IMR-90 (cell line): ENCODE measurements around the gene TES. TPM values are rescaled to one million over a fixed set of nuclear protein-coding genes. Genes with fewer than 3 reads are reported as not detected.

Experiments used
- ATAC-seq: fragments of 200-7000 bp; cut with Tn5 transposase; 2 replicates; pipeline ENCODE4 v1.9.1; 2020; ENCODE audit warnings: low read depth, mild to moderate bottlenecking, moderate library complexity
- BruUV-seq: library from RNA; stranded (reverse); fragments of 400-500 nt; replicated peaks from 2 replicates; lab custom pipeline; 2021; lab: Mats Ljungman, UMichigan
- CTCF ChIA-PET: fragments of 300-600 bp; formaldehyde crosslinking; extraction: SDS; loops from one replicate; lab custom pipeline; 2021; ENCODE audit warnings: antibody characterized with exemption; lab: Yijun Ruan, JAX
- POLR2A ChIA-PET: fragments of 300-600 bp; sonication (Branson Sonifier 250); formaldehyde crosslinking; loops from one replicate; lab custom pipeline; 2022; ENCODE audit warnings: antibody characterized with exemption; ENCODE audit not compliant: unreplicated experiment; lab: Charles Lee
- DNase-seq: peaks from one replicate; pipeline ENCODE4 v3.0.0; 2013
- H2AFZ ChIP-seq: replicated peaks from 2 replicates; pipeline ENCODE3; 2013; ENCODE audit warnings: low read length, mild to moderate bottlenecking; ENCODE audit not compliant: poor library complexity
- H2AK5ac ChIP-seq: 2 replicates; pipeline ENCODE4 v1.6.1; 2013; ENCODE audit warnings: low read depth, low read length, inconsistent platforms
- H2AK9ac ChIP-seq: replicated peaks from 2 replicates; pipeline ENCODE3; 2013; ENCODE audit warnings: mild to moderate bottlenecking, low read depth, low read length, moderate library complexity; ENCODE audit not compliant: poor library complexity
- H2BK120ac ChIP-seq: 2 replicates; pipeline ENCODE4 v1.6.1; 2013; ENCODE audit warnings: low read depth, low read length, inconsistent platforms
- H2BK15ac ChIP-seq: 3 replicates; pipeline ENCODE4 v1.6.1; 2013; ENCODE audit warnings: low read depth, low read length, inconsistent platforms
- H2BK20ac ChIP-seq: 2 replicates; pipeline ENCODE4 v1.6.1; 2013; ENCODE audit warnings: low read depth, mild to moderate bottlenecking, inconsistent platforms, low read length, moderate library complexity
- H2BK5ac ChIP-seq: 2 replicates; pipeline ENCODE4 v1.6.1; 2013; ENCODE audit warnings: mild to moderate bottlenecking, low read depth, low read length, inconsistent platforms; ENCODE audit not compliant: poor library complexity, severe bottlenecking
- H3K14ac ChIP-seq: replicated peaks from 2 replicates; pipeline ENCODE4 v1.6.1; 2013; ENCODE audit warnings: low read depth, low read length, inconsistent platforms
- H3K18ac ChIP-seq: 2 replicates; pipeline ENCODE4 v1.6.1; 2013; ENCODE audit warnings: low read depth, low read length, control low read depth
- H3K23ac ChIP-seq: 2 replicates; pipeline ENCODE4 v1.6.1; 2013; ENCODE audit warnings: low read depth, low read length, inconsistent platforms
- H3K27ac ChIP-seq: 2 replicates; pipeline ENCODE4 v1.5.1; 2013; ENCODE audit warnings: mild to moderate bottlenecking, control low read depth, low read length; ENCODE audit not compliant: insufficient read depth
- H3K27me3 ChIP-seq: 2 replicates; pipeline ENCODE4 v1.6.1; 2013; ENCODE audit warnings: low read length; ENCODE audit not compliant: control insufficient read depth, insufficient read depth
- H3K36me3 ChIP-seq: 2 replicates; pipeline ENCODE4 v1.6.1; 2013; ENCODE audit warnings: low read length, mixed read lengths; ENCODE audit not compliant: control insufficient read depth, insufficient read depth
- H3K4ac ChIP-seq: 2 replicates; pipeline ENCODE4 v1.6.1; 2013; ENCODE audit warnings: low read depth, low read length, inconsistent platforms
- H3K4me1 ChIP-seq: 2 replicates; pipeline ENCODE4 v1.6.1; 2013; ENCODE audit warnings: low read length, mixed read lengths; ENCODE audit not compliant: control insufficient read depth, insufficient read depth
- H3K4me2 ChIP-seq: 2 replicates; pipeline ENCODE4 v1.6.1; 2013; ENCODE audit warnings: low read depth, mild to moderate bottlenecking, control low read depth, low read length, moderate library complexity
- H3K4me3 ChIP-seq: 2 replicates; pipeline ENCODE4 v1.5.1; 2013; ENCODE audit warnings: low read depth, mild to moderate bottlenecking, control low read depth, low read length, moderate library complexity; ENCODE audit not compliant: insufficient read depth
- H3K56ac ChIP-seq: 2 replicates; pipeline ENCODE4 v1.6.1; 2013; ENCODE audit warnings: low read length, inconsistent platforms; ENCODE audit not compliant: insufficient read depth; ENCODE audit errors: extremely low read depth
- H3K79me1 ChIP-seq, 2 experiments: 2 replicates each; pipeline ENCODE4 v1.6.1; 2013; ENCODE audit warnings: low read length in 2 of 2, inconsistent platforms in 1 of 2, low read depth in 1 of 2
- H3K9ac ChIP-seq: 2 replicates; pipeline ENCODE4 v1.6.1; 2013; ENCODE audit warnings: low read depth, low read length, control low read depth
- H3K9me1 ChIP-seq: 2 replicates; pipeline ENCODE4 v1.6.1; 2013; ENCODE audit warnings: low read length, inconsistent platforms; ENCODE audit not compliant: insufficient read depth
- H3K9me3 ChIP-seq: 2 replicates; pipeline ENCODE4 v1.6.1; 2013; ENCODE audit warnings: low read length; ENCODE audit not compliant: control insufficient read depth, insufficient read depth
- H4K20me1 ChIP-seq: 2 replicates; pipeline ENCODE4 v1.6.1; 2013; ENCODE audit warnings: low read length, inconsistent platforms; ENCODE audit not compliant: insufficient read depth
- H4K5ac ChIP-seq: 2 replicates; pipeline ENCODE4 v1.6.1; 2013; ENCODE audit warnings: mild to moderate bottlenecking, low read depth, low read length, control low read depth
- H4K8ac ChIP-seq, 2 experiments: 2 replicates each; pipeline ENCODE4 v1.6.1; 2013; ENCODE audit warnings: low read depth in 2 of 2, low read length in 2 of 2, control low read depth in 1 of 2, inconsistent platforms in 1 of 2
- H4K91ac ChIP-seq: 2 replicates; pipeline ENCODE4 v1.6.1; 2013; ENCODE audit warnings: low read depth, low read length, inconsistent platforms; ENCODE audit not compliant: insufficient read depth
- CTCF ChIP-seq: conservative IDR thresholded peaks from 2 replicates; pipeline ENCODE4 v1.5.1; 2012; ENCODE audit warnings: mild to moderate bottlenecking, low read depth, low read length, improper control_type of control experiment
- FOS ChIP-seq: fragments of 150-350 bp; IDR thresholded peaks from 2 replicates; pipeline ENCODE4 v1.6.1; 2016; ENCODE audit warnings: low read depth, low read length
- dilution Hi-C: fragments of 300-500 bp; cut with HindIII; formaldehyde crosslinking; loops from one replicate; pipeline ENCODE4 v1.14.3; 2018; ENCODE audit warnings: low sequenced_read_pairs; ENCODE audit not compliant: unreplicated experiment
- in situ Hi-C: fragments of 300-500 bp; cut with MboI; formaldehyde crosslinking; loops from 3 replicates; pipeline ENCODE4 v1.14.3; 2019; ENCODE audit warnings: low sequenced_read_pairs, inconsistent platforms, mixed read lengths
- intact Hi-C: fragments of 100-400 bp; cut with micrococcal nuclease; formaldehyde crosslinking; loops from 2 replicates; pipeline ENCODE4 v1.10.0; 2022
- polyA plus RNA-seq, 3 experiments: library from polyadenylated mRNA; depleted of rRNA; stranded (reverse); fragments of >200 nt; gene quantifications; 2 replicates each; pipeline ENCODE4 v1.2.3, GENCODE V29; 2012; ENCODE audit warnings: low replicate concordance in 1 of 3
- total RNA-seq: library from RNA; depleted of rRNA; stranded (reverse); fragments of >200 nt; gene quantifications from 2 replicates; pipeline ENCODE4 v1.2.3, GENCODE V29; 2012

Gene TES
- total and polyA plus RNA-seq, 2 of the 4 experiments (the other 2 are of a cell fraction), result 54.0 to 83.3 TPM

DNA sequence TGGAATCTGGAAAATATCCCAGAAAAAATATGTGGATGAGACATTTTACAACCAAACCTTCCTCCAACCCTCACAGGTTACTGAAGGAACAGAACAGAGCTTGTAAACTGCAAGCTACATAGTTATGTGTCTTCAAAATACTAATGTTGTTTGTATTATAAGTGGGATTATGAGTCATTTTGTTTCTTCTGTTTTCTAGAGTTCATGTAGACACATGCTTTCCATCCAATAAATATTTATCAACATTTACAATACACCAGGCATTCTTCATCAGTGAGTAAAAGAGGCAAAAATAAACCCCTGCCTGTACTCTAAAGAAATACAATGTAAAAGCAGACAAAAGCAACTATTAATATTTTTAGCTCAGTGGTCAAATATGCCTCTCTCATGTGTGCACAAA is 38.0 kb upstream of the TES start:
- Histone ChIP-seq H3K23ac (no peak overlapping the region), H2BK20ac (peak overlapping the region; percentile 35), H3K56ac (peak overlapping the region; percentile 19; the same call in 1 of the 2 replicates), H3K27me3 (no peaks in the 10 kb centered on the region), H3K4me3 (no peak overlapping the region), H4K91ac (no peak overlapping the region; the same call in 1 of the 2 replicates), H3K36me3 (no peaks in the 10 kb centered on the region), H3K4ac (no peak overlapping the region), H2AFZ (no peak overlapping the region), H2BK15ac (no peak overlapping the region), H2BK5ac (peak overlapping the region; percentile 67), H2BK120ac (peak overlapping the region; percentile 44; the same call in 1 of the 2 replicates), H3K4me1 (peaks cover 15% of the 10 kb centered on the region), H3K27ac (peak overlapping the region; percentile 52; the same call in 1 of the 2 replicates), H3K18ac (peak overlapping the region; percentile 54; the same call in 1 of the 2 replicates), H3K9me3 (no peaks in the 10 kb centered on the region), H3K9me1 (peaks cover 6% of the 10 kb centered on the region; the same call in 1 of the 2 replicates), H4K5ac (peak overlapping the region; percentile 35; the same call in 1 of the 2 replicates), H3K4me2 (peak overlapping the region; percentile 79), H2AK9ac (no peak overlapping the region), H3K9ac (no peak overlapping the region), H4K8ac (0 out of 4 replicates have a peak overlapping the region, but pooled peaks of 1 of the 2 experiments have one; percentile 7), H3K79me1 (no peaks in the 10 kb centered on the region; a peak in 1 of 4 replicates), H3K14ac (no peak overlapping the region), H4K20me1 (no peaks in the 10 kb centered on the region), H2AK5ac (no peak overlapping the region)
- intact Hi-C loops, result loop anchor here (2.0 to 5.0 kb wide), 3 partner anchors 416 to 636 kb away; partner anchors contain the start of gene MET
- TF ChIP-seq FOS (peak; percentile 70; the same call in 1 of the 2 replicates), CTCF (no peak)
- CTCF ChIA-PET, result interaction anchor here (0.7 to 2.0 kb wide), 5 partner anchors 34 to 420 kb away, joined by 3 to 12 read pairs (median 4); no protein-coding TSS in a partner anchor
- dilution Hi-C loops, result no loop called here
- in situ Hi-C loops, result loop anchor here (10.0 kb wide), 3 partner anchors 352 to 642 kb away; partner anchors contain the start of gene CAV1
- peak; percentile 21 for ATAC-seq
- POLR2A ChIA-PET, result interaction anchor here (0.6 kb wide), 1 partner anchor 354 kb away, joined by 3 read pairs; no protein-coding TSS in a partner anchor
- peak; percentile 65 for DNase-seq
- BruUV-seq, result no TSS peak
